ENCODE measurements around the gene DNAH8. TPM values are rescaled to one million over a fixed set of nuclear protein-coding genes. Genes with fewer than 3 reads are reported as not detected.

The DNAH8 gene
- total RNA-seq, 4 donors from 2014 or later, result 0.22 TPM; not detected in 3

GRCh38 chr6:38701551-38701950 lies 13.6 kb upstream of the DNAH8 start:
- H3K4me1 ChIP-seq, result peaks cover 0 to 10% (median 0%) of the 10 kb centered on the region in 4 donors
- 86 to 95% methylated on average over 3 of the region's 3 CpGs for WGBS, 2 donors
- peak overlapping the region in 1 of 4 donors; percentile 86 for H3K4me3 ChIP-seq
- no peak overlapping the region for H3K27ac ChIP-seq
- no peak for DNase-seq (ENCODE audit: low spot score in 2 of 2)
- H3K36me3 ChIP-seq, result peaks cover 0 to 24% (median 0%) of the 10 kb centered on the region in 3 donors
- peaks cover 0 to 18% (median 4%) of the 10 kb centered on the region in 4 donors for H3K9me3 ChIP-seq
- no peaks in the 10 kb centered on the region for H3K27me3 ChIP-seq
- TF ChIP-seq CTCF (IDR thresholded peaks at IDR 0.05), result no peak
- no peak for TF ChIP-seq EP300 (IDR thresholded peaks at IDR 0.05)

DNA sequence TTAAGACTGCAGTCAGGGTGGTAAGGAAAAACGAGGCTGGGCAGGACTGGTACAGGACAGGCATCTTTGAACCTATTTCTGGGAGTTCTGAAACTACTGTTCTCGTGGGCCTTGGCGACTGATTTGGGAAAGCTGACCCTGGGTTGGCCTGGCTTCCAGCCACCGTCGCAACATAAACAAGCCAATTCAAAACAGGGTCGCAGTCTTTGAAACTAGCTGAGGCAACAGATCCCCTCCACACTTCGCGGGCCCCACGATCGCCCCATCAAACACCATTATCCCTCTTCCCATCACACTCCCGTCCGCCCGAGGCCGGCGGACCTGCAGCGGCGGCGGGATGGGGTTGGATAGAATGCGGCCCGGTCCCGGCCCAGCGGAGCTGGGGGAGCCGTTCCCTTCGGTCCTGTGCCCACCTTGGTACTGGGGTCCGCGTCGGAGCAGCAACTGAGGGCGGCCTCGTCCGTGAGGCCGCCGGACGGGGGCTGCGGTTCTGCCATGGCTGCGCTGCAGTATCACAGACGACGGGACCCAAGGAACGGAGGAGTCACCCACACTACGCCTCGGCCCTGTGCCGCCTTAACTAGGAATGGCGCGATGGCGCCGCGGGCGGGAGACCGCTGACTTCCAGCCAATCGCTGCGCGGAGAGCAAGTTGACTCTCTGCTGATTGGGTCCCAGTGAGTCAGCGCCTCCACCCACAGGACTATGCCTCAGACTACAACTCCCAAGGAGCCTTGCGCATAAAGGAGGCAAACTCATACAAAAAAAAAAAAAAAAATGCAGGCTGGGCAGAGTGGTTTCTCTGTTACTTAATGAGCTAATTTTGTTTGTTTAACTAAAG lies 12.3 kb upstream of the DNAH8 start, which contains the start of gene GLO1:
GLO1 (minus strand) TSS at position 588 of the 840 bp plus-strand sequence; CDS start at position 497, 91 bp downstream.
- peak within 1 kb of the TSS; percentile 69 to 86 (median 74) for H3K4me3 ChIP-seq
- DNase-seq (ENCODE audit: low spot score in 2 of 2), result peak; percentile 95 to 97
- H3K27me3 ChIP-seq, result no peaks in the 10 kb centered on the region
- WGBS, 2 donors, result 1% methylated on average over 33 to 52 of the region's 53 CpGs
- TF ChIP-seq CTCF (IDR thresholded peaks at IDR 0.05) (peak in 1 of 5 experiments; percentile 36), POLR2A (IDR thresholded peaks at IDR 0.05) (peak; percentile 92 to 93), EP300 (IDR thresholded peaks at IDR 0.05) (peak; percentile 59 to 98)
- peaks cover 0 to 10% (median 0%) of the 10 kb centered on the region in 4 donors for H3K4me1 ChIP-seq
- H3K9me3 ChIP-seq, result peaks cover 0 to 18% (median 4%) of the 10 kb centered on the region in 4 donors
- peak within 1 kb of the TSS; percentile 80 to 97 (median 94) for H3K27ac ChIP-seq
- H3K36me3 ChIP-seq, result peaks cover 0 to 24% (median 0%) of the 10 kb centered on the region in 3 donors

DNA sequence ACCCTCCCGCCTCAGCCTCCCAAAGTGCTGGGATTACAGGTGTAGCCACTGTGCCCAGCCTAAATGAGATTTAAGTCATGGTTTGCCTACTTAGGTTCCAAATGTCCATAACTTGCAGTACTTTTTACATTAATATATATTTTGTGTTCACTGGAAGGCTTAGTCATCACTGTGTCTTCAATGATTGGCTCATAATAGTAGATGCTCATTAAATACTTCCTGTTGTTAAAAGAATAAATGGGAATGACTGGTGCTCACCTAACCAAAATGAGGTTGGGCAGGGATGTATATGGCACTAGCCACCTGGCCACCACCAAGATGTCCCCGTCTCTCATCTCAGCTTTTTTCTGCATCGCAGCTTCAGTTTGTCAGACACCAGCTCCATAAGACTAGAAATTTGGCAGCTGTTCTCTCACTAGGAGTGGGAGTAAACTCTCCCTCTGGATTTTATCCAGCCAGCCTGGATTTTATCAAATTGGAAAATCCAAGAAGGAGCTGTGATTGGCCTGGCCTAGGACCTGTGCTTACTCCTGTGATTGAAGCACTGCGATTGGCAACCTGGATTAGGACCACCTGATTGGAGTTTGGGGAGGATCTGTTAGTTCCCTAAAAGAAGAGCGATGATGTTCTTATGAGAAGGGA lies 11.0 kb upstream of the DNAH8 start:
- peaks cover 0 to 24% (median 0%) of the 10 kb centered on the region in 3 donors for H3K36me3 ChIP-seq
- peaks cover 0 to 18% (median 4%) of the 10 kb centered on the region in 4 donors for H3K9me3 ChIP-seq
- no peak for TF ChIP-seq EP300 (IDR thresholded peaks at IDR 0.05)
- no peak for TF ChIP-seq POLR2A (IDR thresholded peaks at IDR 0.05)
- H3K27ac ChIP-seq, result no peak overlapping the region
- H3K4me3 ChIP-seq, result no peak overlapping the region
- peaks cover 0 to 10% (median 0%) of the 10 kb centered on the region in 4 donors for H3K4me1 ChIP-seq
- H3K27me3 ChIP-seq, result no peaks in the 10 kb centered on the region
- DNase-seq (ENCODE audit: low spot score in 2 of 2), result no peak
- 80 to 84% methylated on average over 5 of the region's 5 CpGs for WGBS, 2 donors

GRCh38 chr6:38705924-38706323 lies 9.2 kb upstream of the DNAH8 start:
- TF ChIP-seq POLR2A (IDR thresholded peaks at IDR 0.05) (no peak), EP300 (IDR thresholded peaks at IDR 0.05) (no peak), CTCF (IDR thresholded peaks at IDR 0.05) (no peak)
- H3K9me3 ChIP-seq, result peaks cover 0 to 2% (median 0%) of the 10 kb centered on the region in 4 donors
- H3K4me3 ChIP-seq, result no peak overlapping the region
- no peak for DNase-seq (ENCODE audit: low spot score in 2 of 2)
- no peak overlapping the region for H3K27ac ChIP-seq
- peaks cover 0 to 10% (median 0%) of the 10 kb centered on the region in 4 donors for H3K4me1 ChIP-seq
- H3K27me3 ChIP-seq, result no peaks in the 10 kb centered on the region
- peaks cover 0 to 6% (median 0%) of the 10 kb centered on the region in 3 donors for H3K36me3 ChIP-seq
- WGBS, 2 donors, result 79 to 87% methylated on average over 2 of the region's 2 CpGs

DNA sequence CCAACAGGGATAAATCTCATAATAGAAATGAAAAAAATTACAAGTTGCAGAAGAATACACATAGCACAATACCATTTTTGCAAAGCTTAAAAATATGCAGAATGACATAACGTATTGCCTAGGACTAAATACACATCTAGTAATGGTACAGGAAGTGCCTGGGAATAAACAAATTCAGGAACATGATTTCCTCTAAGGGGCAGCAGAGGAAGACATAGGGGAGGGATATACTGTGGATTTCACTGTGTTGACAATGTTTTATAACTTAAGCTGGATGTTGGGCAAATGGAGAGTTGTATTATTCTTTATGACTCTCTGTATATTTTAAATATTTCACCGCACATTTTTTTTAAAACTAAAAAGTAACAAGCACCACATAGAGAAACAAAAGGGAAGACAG lies 6.6 kb upstream of the DNAH8 start:
- no peak for DNase-seq (ENCODE audit: low spot score in 2 of 2)
- H3K36me3 ChIP-seq, result no peaks in the 10 kb centered on the region
- no peaks in the 10 kb centered on the region for H3K9me3 ChIP-seq
- 38 to 47% methylated on average over 2 of the region's 2 CpGs for WGBS, 2 donors
- H3K4me1 ChIP-seq, result no peaks in the 10 kb centered on the region
- TF ChIP-seq EP300 (IDR thresholded peaks at IDR 0.05) (no peak), CTCF (IDR thresholded peaks at IDR 0.05) (no peak), POLR2A (IDR thresholded peaks at IDR 0.05) (no peak)
- H3K27ac ChIP-seq, result no peak overlapping the region
- H3K27me3 ChIP-seq, result peaks cover 0 to 7% of the 10 kb centered on the region in 2 donors
- H3K4me3 ChIP-seq, result no peak overlapping the region

Data from tibial nerve (tissue), 4 donors.